HL-60 (cell line): Measurements from ENCODE around the gene SLC22A2.

Source experiments
- DNase-seq, 2 experiments: peaks; one replicate each; pipeline ENCODE4 v3.0.0-alpha.2; 2010 to 2020; ENCODE audit warnings: low read depth in 1 of 2, low spot score in 1 of 2
- H3K27ac ChIP-seq: fragments of 250-450 bp; sonication (Bioruptor Pico); replicated peaks from 2 replicates; pipeline ENCODE4 v1.5.1; 2020; ENCODE audit warnings: mild to moderate bottlenecking, moderate library complexity
- H3K27me3 ChIP-seq: fragments of 250-450 bp; sonication (Bioruptor Pico); 2 replicates; pipeline ENCODE4 v1.5.1; 2021; ENCODE audit warnings: mild to moderate bottlenecking, moderate library complexity; ENCODE audit not compliant: insufficient read depth, poor library complexity, severe bottlenecking
- H3K4me3 ChIP-seq: replicated peaks from 2 replicates; pipeline ENCODE4 v1.5.1; 2011; ENCODE audit warnings: mild to moderate bottlenecking, control low read depth, low read length; ENCODE audit not compliant: insufficient read depth
- GABPA ChIP-seq: IDR thresholded peaks from 2 replicates; pipeline ENCODE4 v1.6.1; 2012; ENCODE audit warnings: low read depth
- POLR2AphosphoS5 ChIP-seq: IDR thresholded peaks from 2 replicates; pipeline ENCODE4 v1.6.1; 2012; ENCODE audit warnings: low read depth
- SPI1 ChIP-seq: IDR thresholded peaks from 2 replicates; pipeline ENCODE4 v1.6.1; 2012; ENCODE audit warnings: low read depth, mild to moderate bottlenecking, borderline replicate concordance
- TF ChIP-seq, protein P1 (sequence below): IDR thresholded peaks from one replicate; pipeline ENCODE4 v1.5.1; 2011; ENCODE audit warnings: low read length, control low read depth, inconsistent platforms; ENCODE audit not compliant: insufficient read depth
- TF ChIP-seq, protein P2 (sequence below): IDR thresholded peaks from 2 replicates; pipeline ENCODE4 v1.6.1; 2012; ENCODE audit warnings: low read depth; ENCODE audit not compliant: insufficient replicate concordance

Gene SLC22A2

DNA sequence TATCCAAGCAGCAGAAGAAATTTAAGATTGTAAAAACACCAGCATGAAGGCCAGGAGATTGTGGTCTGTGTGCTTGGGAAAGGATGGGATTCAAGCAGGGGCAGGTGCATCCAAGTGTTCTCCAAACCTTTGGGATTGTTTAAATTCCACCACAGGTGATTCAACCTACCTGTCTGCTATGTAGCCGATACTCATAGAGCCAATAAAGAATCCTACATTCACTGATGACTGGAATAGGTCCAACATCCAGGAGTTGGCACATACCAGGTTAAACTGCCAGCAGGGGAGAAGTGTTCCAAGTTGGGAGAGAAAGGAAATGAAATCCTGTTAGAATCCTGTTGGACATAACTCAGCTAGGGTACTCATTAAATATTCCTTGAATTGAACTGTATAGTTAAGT lies 2.2 kb downstream of the SLC22A2 start:
- TF ChIP-seq, protein P1, sequence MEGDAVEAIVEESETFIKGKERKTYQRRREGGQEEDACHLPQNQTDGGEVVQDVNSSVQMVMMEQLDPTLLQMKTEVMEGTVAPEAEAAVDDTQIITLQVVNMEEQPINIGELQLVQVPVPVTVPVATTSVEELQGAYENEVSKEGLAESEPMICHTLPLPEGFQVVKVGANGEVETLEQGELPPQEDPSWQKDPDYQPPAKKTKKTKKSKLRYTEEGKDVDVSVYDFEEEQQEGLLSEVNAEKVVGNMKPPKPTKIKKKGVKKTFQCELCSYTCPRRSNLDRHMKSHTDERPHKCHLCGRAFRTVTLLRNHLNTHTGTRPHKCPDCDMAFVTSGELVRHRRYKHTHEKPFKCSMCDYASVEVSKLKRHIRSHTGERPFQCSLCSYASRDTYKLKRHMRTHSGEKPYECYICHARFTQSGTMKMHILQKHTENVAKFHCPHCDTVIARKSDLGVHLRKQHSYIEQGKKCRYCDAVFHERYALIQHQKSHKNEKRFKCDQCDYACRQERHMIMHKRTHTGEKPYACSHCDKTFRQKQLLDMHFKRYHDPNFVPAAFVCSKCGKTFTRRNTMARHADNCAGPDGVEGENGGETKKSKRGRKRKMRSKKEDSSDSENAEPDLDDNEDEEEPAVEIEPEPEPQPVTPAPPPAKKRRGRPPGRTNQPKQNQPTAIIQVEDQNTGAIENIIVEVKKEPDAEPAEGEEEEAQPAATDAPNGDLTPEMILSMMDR: no peak
- TF ChIP-seq POLR2AphosphoS5 (no peak), SPI1 (no peak), GABPA (no peak)
- TF ChIP-seq, protein P2, sequence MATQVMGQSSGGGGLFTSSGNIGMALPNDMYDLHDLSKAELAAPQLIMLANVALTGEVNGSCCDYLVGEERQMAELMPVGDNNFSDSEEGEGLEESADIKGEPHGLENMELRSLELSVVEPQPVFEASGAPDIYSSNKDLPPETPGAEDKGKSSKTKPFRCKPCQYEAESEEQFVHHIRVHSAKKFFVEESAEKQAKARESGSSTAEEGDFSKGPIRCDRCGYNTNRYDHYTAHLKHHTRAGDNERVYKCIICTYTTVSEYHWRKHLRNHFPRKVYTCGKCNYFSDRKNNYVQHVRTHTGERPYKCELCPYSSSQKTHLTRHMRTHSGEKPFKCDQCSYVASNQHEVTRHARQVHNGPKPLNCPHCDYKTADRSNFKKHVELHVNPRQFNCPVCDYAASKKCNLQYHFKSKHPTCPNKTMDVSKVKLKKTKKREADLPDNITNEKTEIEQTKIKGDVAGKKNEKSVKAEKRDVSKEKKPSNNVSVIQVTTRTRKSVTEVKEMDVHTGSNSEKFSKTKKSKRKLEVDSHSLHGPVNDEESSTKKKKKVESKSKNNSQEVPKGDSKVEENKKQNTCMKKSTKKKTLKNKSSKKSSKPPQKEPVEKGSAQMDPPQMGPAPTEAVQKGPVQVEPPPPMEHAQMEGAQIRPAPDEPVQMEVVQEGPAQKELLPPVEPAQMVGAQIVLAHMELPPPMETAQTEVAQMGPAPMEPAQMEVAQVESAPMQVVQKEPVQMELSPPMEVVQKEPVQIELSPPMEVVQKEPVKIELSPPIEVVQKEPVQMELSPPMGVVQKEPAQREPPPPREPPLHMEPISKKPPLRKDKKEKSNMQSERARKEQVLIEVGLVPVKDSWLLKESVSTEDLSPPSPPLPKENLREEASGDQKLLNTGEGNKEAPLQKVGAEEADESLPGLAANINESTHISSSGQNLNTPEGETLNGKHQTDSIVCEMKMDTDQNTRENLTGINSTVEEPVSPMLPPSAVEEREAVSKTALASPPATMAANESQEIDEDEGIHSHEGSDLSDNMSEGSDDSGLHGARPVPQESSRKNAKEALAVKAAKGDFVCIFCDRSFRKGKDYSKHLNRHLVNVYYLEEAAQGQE: no peak
- no peak for DNase-seq
- Histone ChIP-seq H3K27ac (no peak overlapping the region), H3K27me3 (no peaks in the 10 kb centered on the region), H3K4me3 (no peak overlapping the region)

GRCh38 chr6:160254467-160255312 lies 3.9 kb downstream of the SLC22A2 start:
- TF ChIP-seq, protein P1: no peak
- TF ChIP-seq SPI1: no peak
- TF ChIP-seq POLR2AphosphoS5: no peak
- TF ChIP-seq, protein P2: no peak
- no peak for TF ChIP-seq GABPA
- Histone ChIP-seq H3K4me3 (no peak overlapping the region), H3K27me3 (peaks cover 2% of the 10 kb centered on the region), H3K27ac (no peak overlapping the region)
- DNase-seq: no peak

GRCh38 chr6:160253714-160254113 lies 4.9 kb downstream of the SLC22A2 start:
- TF ChIP-seq GABPA: no peak
- no peak for TF ChIP-seq POLR2AphosphoS5
- TF ChIP-seq SPI1: no peak
- TF ChIP-seq, protein P2: no peak
- TF ChIP-seq, protein P1: no peak
- no peak for DNase-seq
- H3K27me3 ChIP-seq: peaks cover 2% of the 10 kb centered on the region
- H3K27ac ChIP-seq: no peak overlapping the region
- no peak overlapping the region for H3K4me3 ChIP-seq
